ENCODE data around the gene KLF5.

KLF5 gene

GRCh38 chr13:73060251-73061160 is 1.7 kb downstream of the KLF5 start:
- TF ChIP-seq CTCF (IDR thresholded peaks at IDR 0.05; ENCODE audit: low read depth, low read length), result no peak
- H3K4me3 ChIP-seq (ENCODE audit: low read depth, low read length), result peak overlapping the region; percentile 83

- TF ChIP-seq CTCF (IDR thresholded peaks at IDR 0.05; ENCODE audit: low read depth, low read length), result no peak
- peak overlapping the region; percentile 83 for H3K4me3 ChIP-seq (ENCODE audit: low read depth, low read length)
These were observed 2.7 kb downstream of the KLF5 start for GRCh38 chr13:73061473-73061872.

GRCh38 chr13:73061876-73062275 is 3.1 kb downstream of the KLF5 start:
- TF ChIP-seq CTCF (IDR thresholded peaks at IDR 0.05; ENCODE audit: low read depth, low read length), result no peak
- peak overlapping the region; percentile 83 for H3K4me3 ChIP-seq (ENCODE audit: low read depth, low read length)

GRCh38 chr13:73062468-73062867 is 3.7 kb downstream of the KLF5 start:
- no peak overlapping the region for H3K4me3 ChIP-seq (ENCODE audit: low read depth, low read length)
- no peak for TF ChIP-seq CTCF (IDR thresholded peaks at IDR 0.05; ENCODE audit: low read depth, low read length)

- H3K4me3 ChIP-seq (ENCODE audit: low read depth, low read length), result no peak overlapping the region
- TF ChIP-seq CTCF (IDR thresholded peaks at IDR 0.05; ENCODE audit: low read depth, low read length), result no peak
These were observed 4.4 kb downstream of the KLF5 start for GRCh38 chr13:73063166-73063565.

- TF ChIP-seq CTCF (IDR thresholded peaks at IDR 0.05; ENCODE audit: low read depth, low read length), result no peak
- no peak overlapping the region for H3K4me3 ChIP-seq (ENCODE audit: low read depth, low read length)
These were observed 6.2 kb downstream of the KLF5 start for GRCh38 chr13:73065036-73065435.

DNA sequence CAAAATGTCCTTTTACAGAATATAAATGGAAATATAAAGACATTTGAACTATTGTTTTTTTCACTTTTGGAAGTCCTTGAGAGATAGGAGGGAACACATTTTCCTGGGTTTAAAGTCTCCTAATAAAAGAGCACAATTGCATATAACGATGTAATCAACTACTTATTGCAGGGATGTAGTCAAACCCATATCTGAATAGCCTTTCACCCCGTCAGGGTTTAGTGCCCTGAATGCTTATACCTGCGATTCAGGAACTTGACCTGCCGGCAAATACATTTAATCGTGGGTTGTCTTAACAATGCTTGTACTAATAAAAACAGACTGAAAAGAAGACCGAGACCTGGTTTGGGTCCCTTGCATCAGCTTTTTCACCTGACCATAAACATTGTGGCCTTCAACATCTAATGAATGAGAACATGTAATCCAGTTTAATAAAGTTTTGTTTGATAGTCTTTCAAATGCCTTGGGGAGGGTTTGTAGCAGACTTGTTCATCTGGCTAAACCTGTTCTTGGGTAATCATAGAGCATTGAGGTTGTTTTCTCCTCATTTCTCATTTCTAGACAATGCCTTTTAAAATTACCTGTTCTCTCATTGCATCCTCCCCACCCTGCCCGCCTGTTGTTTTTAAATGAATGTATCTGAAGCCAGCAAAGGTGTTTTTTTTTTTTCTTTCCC is 7.0 kb downstream of the KLF5 start:
- no peak overlapping the region for H3K4me3 ChIP-seq (ENCODE audit: low read depth, low read length)
- no peak for TF ChIP-seq CTCF (IDR thresholded peaks at IDR 0.05; ENCODE audit: low read depth, low read length)
